Ectodermal cell (in vitro differentiated cells): ENCODE results near the gene CHD5.

Source experiments
- H3K27ac ChIP-seq: 2 replicates; pipeline ENCODE4 v1.7.0; 2013; ENCODE audit warnings: mild to moderate bottlenecking, low read depth, low read length; ENCODE audit not compliant: insufficient read depth, poor library complexity, severe bottlenecking
- H3K27me3 ChIP-seq: 2 replicates; pipeline ENCODE4 v1.7.0; 2013; ENCODE audit warnings: mild to moderate bottlenecking, low read length; ENCODE audit not compliant: insufficient read depth, control insufficient read depth, poor library complexity, severe bottlenecking
- H3K36me3 ChIP-seq: one replicate; pipeline ENCODE4 v1.7.0; 2013; ENCODE audit warnings: low read length; ENCODE audit not compliant: control insufficient read depth, insufficient read depth
- H3K4me1 ChIP-seq: one replicate; pipeline ENCODE4 v1.7.0; 2013; ENCODE audit warnings: low read length; ENCODE audit not compliant: control insufficient read depth, insufficient read depth
- H3K4me3 ChIP-seq: 2 replicates; pipeline ENCODE4 v1.7.0; 2013; ENCODE audit warnings: low read depth, low read length, control low read depth; ENCODE audit not compliant: insufficient read depth
- H3K9me3 ChIP-seq: 2 replicates; pipeline ENCODE4 v1.7.0; 2013; ENCODE audit warnings: mild to moderate bottlenecking, low read length, moderate library complexity; ENCODE audit not compliant: control insufficient read depth
- WGBS, 2 experiments: methylation state at CpG; one replicate each; pipeline ENCODE4 v1.1.7; 2013; ENCODE audit warnings: missing lambda C conversion rate in 2 of 2; 5-methylcytosine and 5-hydroxymethylcytosine counted together

Gene CHD5

DNA sequence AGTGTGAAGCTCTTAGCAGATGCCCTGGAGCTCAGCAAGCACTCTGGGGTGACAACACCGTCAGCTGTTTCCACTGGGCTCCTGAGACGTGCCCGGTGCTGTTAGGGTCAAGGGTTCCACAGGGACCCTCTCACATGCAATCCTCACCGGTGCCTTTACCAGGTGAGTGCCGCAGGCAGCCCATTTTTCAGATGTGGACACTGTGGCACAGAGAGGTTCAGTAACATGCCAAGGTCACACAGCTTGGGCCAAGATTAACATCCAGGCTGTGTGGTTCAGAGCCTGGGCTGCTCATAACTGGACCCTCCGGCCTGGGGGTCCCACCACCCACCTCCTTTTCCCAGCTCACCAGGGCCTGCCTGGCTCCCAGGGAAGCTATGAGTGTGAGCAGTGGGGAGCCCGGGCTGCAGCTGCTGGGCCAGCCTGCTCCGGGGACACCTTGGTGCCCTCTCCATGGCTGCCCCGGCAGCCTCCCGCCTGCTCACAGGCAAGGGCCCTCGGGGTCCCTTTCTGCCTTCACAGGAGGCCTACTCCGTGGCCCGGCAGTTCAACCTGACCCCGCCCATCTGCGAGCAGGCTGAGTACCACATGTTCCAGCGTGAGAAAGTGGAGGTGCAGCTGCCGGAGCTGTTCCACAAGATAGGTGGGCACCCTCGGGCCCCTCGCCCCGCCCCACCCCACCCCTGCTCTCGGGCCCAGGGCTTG lies 85.2 kb downstream of the CHD5 start:
- no peaks in the 10 kb centered on the region for H3K36me3 ChIP-seq
- 94% methylated on average over 21 of the region's 21 CpGs for WGBS, 2 experiments

DNA sequence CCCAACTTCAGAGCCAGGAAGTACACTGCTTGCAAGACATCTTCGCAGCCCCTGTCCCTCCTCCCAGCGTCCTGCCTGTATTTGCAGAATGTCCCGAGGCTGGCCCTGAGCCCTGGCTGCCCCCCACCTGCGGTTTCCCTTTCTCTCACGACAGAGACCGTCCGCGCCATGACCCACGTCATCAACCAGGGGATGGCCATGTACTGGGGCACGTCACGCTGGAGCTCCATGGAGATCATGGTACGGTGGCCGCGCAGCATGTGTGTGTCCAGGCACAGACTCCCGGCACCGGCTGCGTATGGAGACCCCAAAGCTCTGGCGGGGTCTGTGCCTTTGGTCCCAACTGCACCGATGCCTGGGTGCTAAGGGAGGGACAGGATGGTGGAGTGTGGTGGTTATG lies 85.9 kb downstream of the CHD5 start:
- Histone ChIP-seq H3K4me3 (no peak overlapping the region), H3K9me3 (no peaks in the 10 kb centered on the region), H3K4me1 (no peaks in the 10 kb centered on the region), H3K36me3 (no peaks in the 10 kb centered on the region), H3K27ac (no peak overlapping the region), H3K27me3 (no peaks in the 10 kb centered on the region)
- 92 to 96% methylated on average over 19 of the region's 19 CpGs for WGBS, 2 experiments

More for the DNA sequence above, 85.2 kb downstream of the CHD5 start:
- no peaks in the 10 kb centered on the region for H3K27me3 ChIP-seq
- H3K9me3 ChIP-seq = no peaks in the 10 kb centered on the region
- H3K27ac ChIP-seq = no peak overlapping the region
- H3K4me3 ChIP-seq = no peak overlapping the region
- H3K4me1 ChIP-seq = no peaks in the 10 kb centered on the region

DNA sequence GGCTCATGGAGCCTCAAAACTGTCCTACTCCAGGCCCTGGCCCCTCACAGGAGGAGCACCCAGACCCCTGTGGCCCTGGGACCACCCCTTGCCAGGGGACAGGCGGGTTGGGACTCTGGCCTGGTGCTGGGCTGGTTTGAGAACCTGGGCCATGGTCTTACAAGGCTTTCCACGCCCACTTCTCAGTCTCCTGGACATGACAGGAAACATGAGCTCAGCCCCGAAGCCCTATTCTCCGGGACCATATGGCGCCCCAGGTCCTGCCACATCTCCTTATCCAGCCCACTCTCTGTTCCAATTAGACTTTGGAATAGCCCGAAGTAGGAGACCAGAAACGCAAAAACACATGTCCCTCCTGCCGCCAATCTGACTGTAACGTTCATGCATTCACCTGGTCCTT lies 86.5 kb downstream of the CHD5 start:
- Histone ChIP-seq H3K27me3 (no peaks in the 10 kb centered on the region), H3K9me3 (no peaks in the 10 kb centered on the region), H3K27ac (no peak overlapping the region), H3K4me3 (no peak overlapping the region), H3K36me3 (no peaks in the 10 kb centered on the region), H3K4me1 (no peaks in the 10 kb centered on the region)
- 91 to 96% methylated on average over 9 of the region's 9 CpGs for WGBS, 2 experiments

DNA sequence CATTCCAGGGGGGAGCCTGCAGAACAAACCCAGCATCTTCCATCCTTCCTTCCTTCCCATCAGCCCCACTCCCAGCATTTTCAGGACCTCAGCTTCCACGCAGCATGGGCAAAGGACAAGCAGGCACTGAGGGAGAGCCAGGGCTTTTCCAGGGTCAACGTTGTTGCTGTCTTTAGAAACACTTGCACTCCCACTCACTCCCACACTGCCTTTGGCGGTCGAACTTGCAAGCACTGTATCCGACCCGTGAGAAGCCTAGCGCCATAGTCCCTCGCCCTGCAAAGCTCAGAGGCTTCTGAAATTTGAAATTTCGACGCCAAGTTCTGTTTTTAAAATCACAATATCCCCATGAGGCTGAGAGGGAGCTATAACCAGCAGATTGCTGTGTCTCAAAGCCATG lies 87.0 kb downstream of the CHD5 start:
- Histone ChIP-seq H3K4me1 (no peaks in the 10 kb centered on the region), H3K27me3 (no peaks in the 10 kb centered on the region), H3K9me3 (no peaks in the 10 kb centered on the region), H3K36me3 (no peaks in the 10 kb centered on the region), H3K4me3 (no peak overlapping the region), H3K27ac (no peak overlapping the region)
- 92% methylated on average over 10 of the region's 10 CpGs for WGBS, 2 experiments

DNA sequence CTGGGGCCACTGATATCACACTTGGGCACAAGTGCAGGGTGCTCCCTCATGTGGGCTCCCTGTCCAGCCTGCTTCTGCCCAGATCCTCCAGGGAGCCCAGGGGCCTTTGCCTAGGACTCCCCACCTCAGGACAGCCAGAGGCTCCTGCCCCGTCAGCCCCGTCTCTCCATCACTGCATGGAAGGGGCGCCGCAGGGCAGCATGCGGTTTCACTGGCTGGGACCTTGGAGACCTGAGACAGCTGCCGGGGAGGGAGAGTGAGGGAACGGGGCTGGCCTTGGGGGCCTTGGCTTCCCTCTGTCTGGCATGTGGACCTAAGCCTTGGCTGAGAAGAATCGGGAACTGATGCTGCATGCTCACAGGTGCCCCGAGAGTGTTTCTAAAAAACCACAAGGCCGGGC lies 87.9 kb downstream of the CHD5 start:
- Histone ChIP-seq H3K36me3 (no peaks in the 10 kb centered on the region), H3K4me1 (no peaks in the 10 kb centered on the region), H3K9me3 (no peaks in the 10 kb centered on the region), H3K27ac (no peak overlapping the region), H3K27me3 (no peaks in the 10 kb centered on the region), H3K4me3 (no peak overlapping the region)
- 89 to 93% methylated on average over 10 of the region's 10 CpGs for WGBS, 2 experiments

DNA sequence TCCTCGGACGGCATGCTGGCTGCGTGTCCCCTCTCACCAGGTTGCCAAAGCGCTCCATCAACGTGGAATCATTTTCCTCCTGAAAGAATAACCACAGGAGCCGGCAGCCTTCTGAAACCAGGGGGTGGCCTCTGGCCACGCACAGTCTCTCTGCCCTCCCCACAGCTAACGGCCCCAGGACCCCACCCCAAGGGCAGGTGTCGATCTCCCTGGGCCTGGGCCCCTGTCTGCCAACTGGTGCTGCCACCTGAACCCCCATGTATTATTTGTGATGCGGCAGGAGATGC lies 88.4 kb downstream of the CHD5 start:
- no peaks in the 10 kb centered on the region for H3K36me3 ChIP-seq
- H3K9me3 ChIP-seq = no peaks in the 10 kb centered on the region
- no peaks in the 10 kb centered on the region for H3K4me1 ChIP-seq
- 92 to 93% methylated on average over 10 of the region's 10 CpGs for WGBS, 2 experiments
- no peak overlapping the region for H3K4me3 ChIP-seq
- H3K27me3 ChIP-seq = no peaks in the 10 kb centered on the region
- H3K27ac ChIP-seq = no peak overlapping the region

DNA sequence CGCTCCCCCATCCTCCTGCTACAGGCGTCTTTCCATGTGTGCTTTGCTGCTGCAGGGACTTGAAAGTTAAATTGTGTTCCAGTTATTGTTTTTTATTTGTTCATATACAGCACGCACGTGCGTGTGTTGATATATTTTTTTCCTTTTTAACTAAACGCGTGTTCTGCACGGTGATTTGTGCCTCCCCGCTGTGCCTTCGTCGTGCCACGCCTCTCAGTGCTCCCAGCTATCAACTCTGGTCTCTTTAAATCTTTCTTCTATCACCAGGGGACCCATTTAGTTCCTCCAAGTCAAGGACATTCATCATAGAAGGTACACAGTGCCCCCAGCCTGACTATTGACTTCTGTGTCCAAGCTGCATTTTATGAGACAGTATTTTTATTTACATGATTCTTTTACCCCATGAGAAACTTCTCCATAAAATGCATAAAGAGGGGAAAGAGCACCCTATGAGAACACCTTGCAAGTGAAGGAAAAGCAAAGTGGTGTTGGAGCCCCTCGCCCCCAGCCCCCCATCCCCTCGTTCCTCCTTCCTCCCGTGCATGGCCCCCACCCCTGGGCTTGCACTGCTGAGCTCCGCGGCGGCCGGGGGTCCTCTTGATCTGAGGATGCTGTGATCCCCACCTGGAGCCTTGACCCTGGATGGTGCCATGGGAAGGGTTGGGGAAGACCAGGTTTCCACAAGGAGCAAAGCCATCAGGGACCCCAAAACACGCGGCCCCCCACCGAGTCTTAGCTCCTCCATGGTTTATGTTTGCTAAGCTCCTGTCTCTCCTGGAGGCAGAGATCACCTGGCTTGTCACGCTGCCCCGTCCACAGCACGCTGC lies 88.9 kb downstream of the CHD5 start:
- Histone ChIP-seq H3K4me1 (no peaks in the 10 kb centered on the region), H3K27ac (no peak overlapping the region), H3K9me3 (no peaks in the 10 kb centered on the region), H3K4me3 (no peak overlapping the region), H3K36me3 (no peaks in the 10 kb centered on the region), H3K27me3 (no peaks in the 10 kb centered on the region)
- WGBS, 2 experiments = 88 to 90% methylated on average over 24 to 25 of the region's 25 CpGs

DNA sequence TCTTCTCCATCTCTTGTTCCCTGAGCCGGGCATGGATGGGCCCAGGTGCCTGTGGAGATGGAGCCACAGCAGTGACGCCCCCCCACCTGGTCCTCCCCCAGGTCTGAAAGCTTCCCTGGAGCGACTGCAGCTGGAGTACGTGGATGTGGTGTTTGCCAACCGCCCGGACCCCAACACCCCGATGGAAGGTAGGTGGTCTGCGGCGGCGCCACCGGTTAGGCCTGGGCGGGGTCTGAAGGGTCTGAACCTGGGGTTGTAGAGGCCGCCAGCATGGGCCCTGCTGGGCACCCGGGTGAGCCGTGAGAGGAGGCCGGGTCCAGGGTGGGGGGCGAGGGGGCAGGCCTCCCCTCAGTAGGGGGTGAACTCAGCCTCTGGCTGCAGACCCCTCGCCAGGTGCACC lies 89.8 kb downstream of the CHD5 start:
- H3K4me3 ChIP-seq = no peak overlapping the region
- H3K36me3 ChIP-seq = no peaks in the 10 kb centered on the region
- WGBS, 2 experiments = 92% methylated on average over 18 of the region's 18 CpGs
- H3K27me3 ChIP-seq = no peaks in the 10 kb centered on the region
- H3K4me1 ChIP-seq = no peaks in the 10 kb centered on the region
- H3K9me3 ChIP-seq = no peaks in the 10 kb centered on the region
- no peak overlapping the region for H3K27ac ChIP-seq

DNA sequence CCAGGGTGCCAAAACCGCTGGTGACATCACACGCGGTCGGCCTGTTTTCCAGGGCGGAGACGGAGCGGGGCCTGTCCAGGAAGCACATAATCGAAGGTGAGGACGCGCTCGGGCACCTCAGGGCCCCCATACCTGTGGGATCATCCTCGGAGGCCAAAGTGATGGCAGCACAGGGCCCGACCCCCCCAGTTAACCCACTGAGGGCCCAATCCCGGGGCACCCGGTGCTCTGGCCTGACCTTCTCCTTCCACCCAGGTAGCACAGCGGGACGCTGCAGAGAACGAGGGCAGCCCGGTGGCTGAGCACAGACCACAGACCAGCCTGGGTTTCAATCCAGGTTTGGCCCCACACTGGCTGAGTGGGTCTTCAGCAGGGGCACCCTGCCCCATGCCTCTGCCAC lies 91.2 kb downstream of the CHD5 start:
- no peak overlapping the region for H3K27ac ChIP-seq
- no peaks in the 10 kb centered on the region for H3K9me3 ChIP-seq
- 91 to 93% methylated on average over 19 of the region's 19 CpGs for WGBS, 2 experiments
- H3K4me3 ChIP-seq = no peak overlapping the region
- no peaks in the 10 kb centered on the region for H3K36me3 ChIP-seq
- H3K27me3 ChIP-seq = no peaks in the 10 kb centered on the region
- H3K4me1 ChIP-seq = peaks cover 4% of the 10 kb centered on the region

DNA sequence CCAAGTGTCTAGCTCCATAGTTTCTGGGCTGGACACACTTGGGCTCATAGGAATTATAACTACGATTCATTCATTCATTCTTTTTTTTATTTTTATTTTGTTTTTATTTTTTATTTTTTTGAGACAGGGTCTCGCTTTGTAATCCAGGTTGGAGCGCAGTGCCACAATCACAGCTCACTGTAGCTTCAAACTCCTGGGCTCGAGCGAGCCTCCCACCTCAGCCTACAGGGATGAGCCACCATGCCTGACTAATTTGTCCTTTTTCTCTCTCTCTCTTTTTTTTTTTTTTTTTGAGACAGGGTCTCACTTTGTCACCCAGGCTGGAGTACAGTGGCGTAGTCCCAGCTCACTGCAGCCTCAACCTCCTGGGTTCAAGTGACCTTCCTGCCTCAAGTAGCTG lies 92.2 kb downstream of the CHD5 start:
- H3K4me1 ChIP-seq = peaks cover 8% of the 10 kb centered on the region
- H3K27me3 ChIP-seq = no peaks in the 10 kb centered on the region
- no peaks in the 10 kb centered on the region for H3K36me3 ChIP-seq
- no peaks in the 10 kb centered on the region for H3K9me3 ChIP-seq
- no peak overlapping the region for H3K27ac ChIP-seq
- no peak overlapping the region for H3K4me3 ChIP-seq
- WGBS, 2 experiments = 92% methylated on average over 5 of the region's 6 CpGs
